SU-DHL-6 (cell line): ENCODE measurements around the gene DIP2C.

ENCODE experiments used
- H2AFZ ChIP-seq: fragments of 200-600 bp; sonication (generic); 2 replicates; pipeline ENCODE4 v1.6.1; 2014; ENCODE audit warnings: low read depth, mild to moderate bottlenecking, moderate library complexity, mixed read lengths, antibody characterized with exemption, low read length; ENCODE audit not compliant: severe bottlenecking
- H3F3A ChIP-seq: fragments of 200-600 bp; shearing (Covaris generic); 2 replicates; pipeline ENCODE4 v1.6.0; 2016; ENCODE audit warnings: antibody characterized with exemption, mild to moderate bottlenecking; ENCODE audit not compliant: insufficient read depth
- H3K27ac ChIP-seq: fragments of 200-600 bp; sonication (generic); 2 replicates; pipeline ENCODE4 v1.5.1; 2016; ENCODE audit warnings: low read depth, mild to moderate bottlenecking, low read length, moderate library complexity, mixed read lengths
- H3K27me3 ChIP-seq: fragments of 200-600 bp; sonication (generic), shearing (Covaris generic); 2 replicates; pipeline ENCODE4 v1.6.0; 2014; ENCODE audit warnings: mild to moderate bottlenecking, low read length
- H3K36me3 ChIP-seq: fragments of 200-600 bp; sonication (generic); 2 replicates; pipeline ENCODE4 v1.6.1; 2014; ENCODE audit warnings: mild to moderate bottlenecking, low read length, mixed read lengths
- H3K4me2 ChIP-seq: fragments of 300-600, 200-600 bp; shearing (Covaris generic), sonication (generic); 2 replicates; pipeline ENCODE4 v1.6.0; 2014; ENCODE audit warnings: low read length, low read depth, mild to moderate bottlenecking; ENCODE audit not compliant: poor library complexity, severe bottlenecking
- H3K4me3 ChIP-seq: fragments of 200-600 bp; sonication (generic); 2 replicates; pipeline ENCODE4 v1.5.1; 2014; ENCODE audit warnings: antibody characterized with exemption, low read length, mild to moderate bottlenecking, mixed read lengths; ENCODE audit not compliant: insufficient read depth, poor library complexity, severe bottlenecking
- H3K79me2 ChIP-seq: fragments of 200-600 bp; sonication (generic); 2 replicates; pipeline ENCODE4 v1.6.1; 2014; ENCODE audit warnings: mild to moderate bottlenecking, low read length, moderate library complexity; ENCODE audit not compliant: insufficient read depth
- H3K9ac ChIP-seq: fragments of 200-600 bp; sonication (generic); 2 replicates; pipeline ENCODE4 v1.7.0; 2014; ENCODE audit warnings: mild to moderate bottlenecking, low read length
- H3K9me2 ChIP-seq: fragments of 200-600 bp; sonication (generic); replicated peaks from 2 replicates; pipeline ENCODE4 v1.6.1; 2014; ENCODE audit warnings: low read length; ENCODE audit not compliant: insufficient read depth
- H3K9me3 ChIP-seq: fragments of 200-600 bp; sonication (generic); 2 replicates; pipeline ENCODE4 v1.6.1; 2014; ENCODE audit warnings: low read length, mixed read lengths; ENCODE audit not compliant: insufficient read depth
- H4K20me1 ChIP-seq: fragments of 200-600 bp; sonication (generic); 2 replicates; pipeline ENCODE4 v1.6.1; 2014; ENCODE audit warnings: low read depth, mild to moderate bottlenecking, antibody characterized with exemption, low read length, moderate library complexity, mixed read lengths
- EZH2phosphoT487 ChIP-seq: fragments of 200-600 bp; sonication (generic), shearing (Covaris generic); conservative IDR thresholded peaks from 2 replicates; pipeline ENCODE4 v1.6.1; 2018; ENCODE audit warnings: mild to moderate bottlenecking, antibody characterized with exemption, low read length, moderate library complexity, mixed read lengths
- TF ChIP-seq, protein P1 (sequence below): fragments of 200-600 bp; sonication (generic); IDR thresholded peaks from one replicate; pipeline ENCODE4 v1.5.1; 2017; ENCODE audit warnings: antibody characterized with exemption, mild to moderate bottlenecking, low read length, moderate library complexity; ENCODE audit not compliant: insufficient read depth, poor library complexity, severe bottlenecking

DIP2C gene

DNA sequence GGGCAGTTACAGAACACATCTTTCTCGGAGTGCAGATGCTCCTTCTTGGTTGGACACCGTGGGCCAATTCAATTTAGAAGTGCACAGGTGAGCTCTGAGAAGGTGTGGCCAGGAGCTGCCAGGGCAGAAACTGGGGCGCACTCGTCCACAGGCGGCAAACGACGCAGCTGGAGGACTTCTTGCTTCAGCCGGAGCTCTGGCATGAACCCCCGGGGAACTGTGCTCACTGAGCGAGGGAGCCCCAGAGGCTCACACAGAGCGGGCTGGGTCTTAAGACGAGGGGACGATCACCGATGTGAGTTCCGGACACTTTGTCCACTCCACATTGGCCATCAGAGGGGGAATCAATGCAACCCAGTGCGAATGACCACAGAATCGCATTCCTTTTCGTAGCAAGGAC is 413.8 kb downstream of the DIP2C start:
- H3K36me3 ChIP-seq = 0 out of 2 replicates have a peak, but pooled peaks cover 5% of the 10 kb centered on the region
- H3K4me2 ChIP-seq = no peak overlapping the region
- H3K27ac ChIP-seq = no peak overlapping the region
- H3K4me3 ChIP-seq = no peak overlapping the region
- no peak overlapping the region for H2AFZ ChIP-seq
- H3K9me3 ChIP-seq = no peaks in the 10 kb centered on the region
- H3K79me2 ChIP-seq = no peaks in the 10 kb centered on the region
- TF ChIP-seq, protein P1, sequence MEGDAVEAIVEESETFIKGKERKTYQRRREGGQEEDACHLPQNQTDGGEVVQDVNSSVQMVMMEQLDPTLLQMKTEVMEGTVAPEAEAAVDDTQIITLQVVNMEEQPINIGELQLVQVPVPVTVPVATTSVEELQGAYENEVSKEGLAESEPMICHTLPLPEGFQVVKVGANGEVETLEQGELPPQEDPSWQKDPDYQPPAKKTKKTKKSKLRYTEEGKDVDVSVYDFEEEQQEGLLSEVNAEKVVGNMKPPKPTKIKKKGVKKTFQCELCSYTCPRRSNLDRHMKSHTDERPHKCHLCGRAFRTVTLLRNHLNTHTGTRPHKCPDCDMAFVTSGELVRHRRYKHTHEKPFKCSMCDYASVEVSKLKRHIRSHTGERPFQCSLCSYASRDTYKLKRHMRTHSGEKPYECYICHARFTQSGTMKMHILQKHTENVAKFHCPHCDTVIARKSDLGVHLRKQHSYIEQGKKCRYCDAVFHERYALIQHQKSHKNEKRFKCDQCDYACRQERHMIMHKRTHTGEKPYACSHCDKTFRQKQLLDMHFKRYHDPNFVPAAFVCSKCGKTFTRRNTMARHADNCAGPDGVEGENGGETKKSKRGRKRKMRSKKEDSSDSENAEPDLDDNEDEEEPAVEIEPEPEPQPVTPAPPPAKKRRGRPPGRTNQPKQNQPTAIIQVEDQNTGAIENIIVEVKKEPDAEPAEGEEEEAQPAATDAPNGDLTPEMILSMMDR = no peak
- TF ChIP-seq EZH2phosphoT487 = no peak
- H3F3A ChIP-seq = no peaks in the 10 kb centered on the region
- no peak overlapping the region for H3K9ac ChIP-seq
- H3K9me2 ChIP-seq = no peaks in the 10 kb centered on the region
- H3K27me3 ChIP-seq = no peaks in the 10 kb centered on the region
- H4K20me1 ChIP-seq = no peaks in the 10 kb centered on the region

DNA sequence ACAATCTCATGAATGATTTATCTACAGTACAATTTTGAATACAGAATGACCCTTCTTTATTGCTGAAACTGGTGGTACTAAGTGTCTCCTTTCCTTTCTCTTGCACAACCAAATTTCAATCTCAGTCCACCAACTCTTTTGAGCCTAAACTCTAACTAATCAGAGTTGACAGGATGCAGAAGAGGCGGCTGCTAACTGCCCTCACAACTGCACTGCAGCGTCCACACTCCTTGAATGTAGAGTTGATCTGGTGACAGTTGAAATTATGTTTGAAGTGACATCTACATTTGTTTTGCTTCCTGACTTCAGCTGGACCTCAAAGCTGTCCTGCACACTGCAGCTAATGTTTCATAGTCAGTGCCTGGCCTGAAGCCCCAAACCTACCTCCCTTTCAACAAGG is 414.6 kb downstream of the DIP2C start:
- TF ChIP-seq EZH2phosphoT487 = no peak
- TF ChIP-seq, protein P1 = no peak
- Histone ChIP-seq H3K79me2 (no peaks in the 10 kb centered on the region), H3K9ac (no peak overlapping the region), H4K20me1 (no peaks in the 10 kb centered on the region), H3K27ac (no peak overlapping the region), H3K9me3 (no peaks in the 10 kb centered on the region), H3K4me3 (no peak overlapping the region), H3K36me3 (0 out of 2 replicates have a peak, but pooled peaks cover 5% of the 10 kb centered on the region), H2AFZ (no peak overlapping the region), H3K27me3 (no peaks in the 10 kb centered on the region), H3K9me2 (no peaks in the 10 kb centered on the region), H3K4me2 (no peak overlapping the region), H3F3A (no peaks in the 10 kb centered on the region)

DNA sequence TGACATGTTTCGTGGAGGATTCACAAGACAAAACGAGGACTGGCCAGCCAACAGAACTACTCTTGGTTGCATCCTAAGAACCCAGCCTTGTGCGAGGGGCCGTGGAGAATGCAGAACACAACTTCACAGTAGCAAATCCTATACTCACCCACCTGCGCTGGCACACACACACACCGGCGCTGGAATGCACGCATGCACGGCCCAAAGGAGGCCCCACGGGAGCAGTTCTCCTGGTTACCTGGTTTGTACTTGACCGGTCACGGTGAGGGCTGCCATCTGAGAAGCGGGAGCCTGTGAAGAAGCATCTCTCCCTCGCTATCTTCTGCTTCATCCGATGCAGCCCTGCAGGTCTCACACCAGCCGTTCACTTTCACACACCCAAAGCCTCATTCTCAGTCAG is 416.4 kb downstream of the DIP2C start:
- no peaks in the 10 kb centered on the region for H3K79me2 ChIP-seq
- no peaks in the 10 kb centered on the region for H3K9me3 ChIP-seq
- H3K4me3 ChIP-seq = no peak overlapping the region
- no peaks in the 10 kb centered on the region for H3F3A ChIP-seq
- no peak overlapping the region for H3K9ac ChIP-seq
- no peak overlapping the region for H2AFZ ChIP-seq
- H3K27me3 ChIP-seq = no peaks in the 10 kb centered on the region
- no peak for TF ChIP-seq EZH2phosphoT487
- TF ChIP-seq, protein P1 = no peak
- no peak overlapping the region for H3K4me2 ChIP-seq
- H4K20me1 ChIP-seq = no peaks in the 10 kb centered on the region
- H3K36me3 ChIP-seq = 0 out of 2 replicates have a peak, but pooled peaks cover 5% of the 10 kb centered on the region
- no peak overlapping the region for H3K27ac ChIP-seq
- no peaks in the 10 kb centered on the region for H3K9me2 ChIP-seq

DNA sequence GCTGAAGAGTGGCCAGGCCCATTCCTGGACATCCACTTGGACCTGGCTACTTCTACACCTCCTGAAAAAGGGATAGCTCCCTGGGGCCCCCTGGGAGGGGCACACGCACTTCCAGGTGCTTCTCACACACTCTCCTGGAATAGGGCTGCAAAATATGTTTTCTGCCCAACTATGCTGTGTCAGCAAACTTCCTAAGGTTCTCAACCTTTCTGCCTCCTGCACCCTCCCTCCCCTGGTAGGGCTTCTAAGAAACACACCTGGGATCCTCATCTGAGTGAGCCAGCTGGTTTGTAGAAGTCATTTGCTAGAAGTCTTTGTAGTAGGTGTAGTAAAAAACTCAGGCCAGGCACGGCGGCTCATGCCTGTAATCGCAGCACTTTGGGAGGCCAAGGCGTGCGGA is 417.7 kb downstream of the DIP2C start:
- Histone ChIP-seq H3K9ac (no peak overlapping the region), H3F3A (no peaks in the 10 kb centered on the region)

More for the DNA sequence above, 417.7 kb downstream of the DIP2C start:
- Histone ChIP-seq H3K9me2 (no peaks in the 10 kb centered on the region), H4K20me1 (no peaks in the 10 kb centered on the region), H3K27ac (no peak overlapping the region), H3K79me2 (no peaks in the 10 kb centered on the region), H3K4me2 (no peak overlapping the region), H3K9me3 (no peaks in the 10 kb centered on the region), H3K36me3 (0 out of 2 replicates have a peak, but pooled peaks cover 3% of the 10 kb centered on the region), H2AFZ (no peak overlapping the region), H3K27me3 (no peaks in the 10 kb centered on the region), H3K4me3 (no peak overlapping the region)
- TF ChIP-seq EZH2phosphoT487 = no peak
- TF ChIP-seq, protein P1 = no peak
